HG03175 (cell line): Measurements from ENCODE around the gene CEP43.

ENCODE experiments used
- ATAC-seq: cut with Tn5 transposase; IDR thresholded peaks from one replicate; pipeline ENCODE4 v1.9.1; 2021; ENCODE audit warnings: mild to moderate bottlenecking, moderate library complexity; ENCODE audit not compliant: unreplicated experiment

The CEP43 gene, protein sequence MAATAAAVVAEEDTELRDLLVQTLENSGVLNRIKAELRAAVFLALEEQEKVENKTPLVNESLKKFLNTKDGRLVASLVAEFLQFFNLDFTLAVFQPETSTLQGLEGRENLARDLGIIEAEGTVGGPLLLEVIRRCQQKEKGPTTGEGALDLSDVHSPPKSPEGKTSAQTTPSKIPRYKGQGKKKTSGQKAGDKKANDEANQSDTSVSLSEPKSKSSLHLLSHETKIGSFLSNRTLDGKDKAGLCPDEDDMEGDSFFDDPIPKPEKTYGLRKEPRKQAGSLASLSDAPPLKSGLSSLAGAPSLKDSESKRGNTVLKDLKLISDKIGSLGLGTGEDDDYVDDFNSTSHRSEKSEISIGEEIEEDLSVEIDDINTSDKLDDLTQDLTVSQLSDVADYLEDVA

DNA sequence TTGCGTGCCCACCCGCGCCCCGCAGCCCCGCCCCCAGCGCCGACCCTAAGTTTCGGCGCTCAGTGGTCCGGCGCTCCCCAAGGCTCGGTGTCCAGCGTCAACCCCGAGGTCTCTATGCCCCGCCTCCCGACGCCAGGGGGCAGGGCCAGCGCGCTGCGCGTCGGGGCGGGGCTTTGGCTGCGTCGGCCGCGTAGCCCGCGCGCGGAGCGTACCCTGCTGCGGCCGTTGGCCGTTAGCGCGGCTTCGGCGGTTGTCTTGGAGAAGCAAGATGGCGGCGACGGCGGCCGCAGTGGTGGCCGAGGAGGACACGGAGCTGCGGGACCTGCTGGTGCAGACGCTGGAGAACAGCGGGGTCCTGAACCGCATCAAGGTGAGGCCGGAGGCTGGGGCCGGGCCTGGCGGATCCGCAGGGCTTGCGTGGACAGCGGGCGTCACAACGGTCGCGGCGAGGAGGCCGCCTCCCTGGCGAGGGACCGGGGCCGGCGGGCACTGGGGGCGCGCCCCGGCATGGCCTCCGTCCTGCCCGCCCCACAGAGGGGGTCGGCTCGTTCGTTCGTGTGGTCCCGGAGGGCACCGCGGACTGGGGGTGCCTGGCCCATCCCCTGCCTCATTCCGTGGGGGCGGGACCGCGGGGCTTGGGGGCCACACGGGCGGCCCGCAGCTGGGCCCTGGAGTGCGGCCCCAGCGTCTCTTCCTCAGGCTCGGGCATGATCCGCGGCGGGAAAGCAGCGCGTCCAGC, at the start of gene CEP43:
Gene CEP43, plus strand, starts transcription at position 253 of the 739 bp plus-strand sequence. Its CDS starts 16 bp downstream, at position 269.
- ATAC-seq, result peak; percentile 92

DNA sequence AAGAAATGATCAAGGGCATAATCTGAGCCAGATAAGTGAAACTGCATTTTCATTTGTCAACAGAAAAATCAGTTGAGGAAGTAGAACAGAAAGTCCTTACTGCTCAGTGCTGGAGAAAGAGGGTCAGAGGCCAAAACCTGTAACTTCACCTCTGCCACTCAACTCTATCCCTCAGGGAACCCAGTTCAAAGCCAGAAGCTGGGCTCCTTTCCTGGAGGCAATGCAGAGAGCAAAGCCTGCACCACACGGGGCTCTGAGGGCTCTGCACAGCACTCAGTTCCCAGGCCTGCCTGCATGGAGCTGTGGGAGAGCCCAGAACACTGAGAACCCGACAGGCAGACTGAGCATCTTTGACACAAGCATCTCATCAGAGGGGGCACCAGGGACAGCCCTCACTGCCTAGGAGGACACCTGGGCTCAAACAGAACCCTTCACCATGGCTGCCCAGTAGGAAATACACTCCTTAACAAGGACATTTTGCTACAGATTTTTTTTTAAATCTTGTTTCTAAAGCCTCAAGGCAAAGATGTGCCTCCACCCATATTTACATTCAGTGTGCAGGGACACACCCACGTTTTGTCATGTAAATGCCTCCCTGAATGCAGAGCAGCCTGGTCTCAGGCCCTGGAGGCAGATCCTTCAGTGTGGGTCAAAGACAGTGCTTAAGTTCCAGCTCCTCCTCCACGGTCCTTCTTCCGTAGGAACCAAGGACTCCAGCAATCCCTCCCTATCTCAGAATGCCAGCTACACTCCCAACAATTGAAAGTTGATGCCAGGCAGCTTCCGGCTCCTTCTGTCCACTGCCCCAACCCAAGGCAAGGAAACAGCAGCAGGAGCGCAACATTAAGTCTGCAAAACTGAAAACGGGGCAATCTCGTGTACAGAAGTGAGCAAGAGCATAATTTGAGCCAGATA, 49.4 kb upstream of the CEP43 start:
- peak; percentile 0 for ATAC-seq

DNA sequence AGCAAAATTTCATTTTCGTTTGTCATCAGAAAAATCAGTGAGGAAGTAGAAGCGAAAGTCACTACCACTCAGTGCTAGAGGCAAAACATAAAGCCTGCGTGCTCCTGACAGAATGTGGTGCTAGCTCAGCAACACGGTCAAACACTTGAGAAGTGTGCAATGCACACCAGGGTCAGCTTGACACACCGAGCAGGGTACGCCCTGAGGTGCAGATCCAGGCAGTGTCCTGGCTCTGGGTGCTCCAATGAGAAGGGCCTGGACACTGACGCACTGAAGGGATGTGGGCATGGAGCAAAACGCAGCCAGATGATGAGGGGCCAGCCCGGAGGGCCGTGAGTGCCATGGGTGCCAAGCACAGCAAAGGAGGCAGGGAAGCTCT, 48.8 kb upstream of the CEP43 start:
- ATAC-seq, result peak; percentile 35

DNA sequence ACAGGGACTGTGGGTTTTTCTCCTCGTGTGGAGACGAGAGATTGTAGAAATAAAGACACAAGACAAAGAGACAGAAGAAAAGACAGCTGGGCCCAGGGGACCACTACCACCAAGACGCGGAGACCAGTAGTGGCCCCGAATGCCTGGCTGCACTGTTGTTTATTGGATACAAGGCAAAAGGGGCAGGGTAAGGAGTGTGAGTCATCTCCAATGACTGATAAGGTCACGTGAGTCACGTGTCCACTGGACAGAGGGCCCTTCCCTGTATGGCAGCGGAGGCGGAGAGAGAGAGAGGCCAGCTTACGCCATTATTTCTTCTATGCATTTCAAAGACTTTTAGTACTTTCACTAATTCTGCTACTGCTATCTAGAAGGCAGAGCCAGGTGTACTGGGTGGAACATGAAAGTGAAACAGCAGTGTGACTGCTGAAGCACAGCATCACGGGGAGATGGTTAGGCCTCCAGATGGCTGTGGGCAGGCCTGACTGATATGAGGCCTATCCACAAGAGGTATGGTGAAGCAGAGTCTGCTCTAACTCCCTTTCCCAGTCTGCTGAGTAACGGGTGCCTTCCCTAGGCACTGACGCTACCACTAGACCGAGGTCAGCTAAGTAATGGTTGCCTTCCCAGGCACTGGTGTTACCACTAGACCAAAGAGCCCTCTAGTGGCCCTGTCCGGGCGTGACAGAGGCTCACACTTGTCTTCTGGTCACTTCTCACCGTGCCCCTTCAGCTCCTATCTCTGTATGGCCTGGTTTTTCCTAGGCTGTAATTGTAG, 48.1 kb upstream of the CEP43 start:
- peak; percentile 90 for ATAC-seq

DNA sequence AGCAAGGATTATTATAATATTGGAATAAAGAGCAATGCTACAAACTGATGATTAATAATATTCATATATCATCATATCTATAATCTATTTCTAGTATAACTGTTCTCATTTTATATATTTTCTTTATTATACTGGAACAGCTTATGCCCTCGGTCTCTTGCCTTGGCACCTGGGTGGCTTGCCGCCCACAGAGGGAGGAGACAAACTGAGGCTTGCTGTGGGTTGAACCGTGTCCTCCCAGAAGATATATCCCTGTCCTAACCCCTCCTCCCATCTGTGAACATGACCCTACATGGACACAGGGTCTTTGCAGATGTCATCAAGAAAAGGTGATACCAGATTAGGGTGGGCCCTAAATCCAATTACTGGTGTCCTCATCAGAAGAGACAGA, 47.5 kb upstream of the CEP43 start:
- no peak for ATAC-seq

DNA sequence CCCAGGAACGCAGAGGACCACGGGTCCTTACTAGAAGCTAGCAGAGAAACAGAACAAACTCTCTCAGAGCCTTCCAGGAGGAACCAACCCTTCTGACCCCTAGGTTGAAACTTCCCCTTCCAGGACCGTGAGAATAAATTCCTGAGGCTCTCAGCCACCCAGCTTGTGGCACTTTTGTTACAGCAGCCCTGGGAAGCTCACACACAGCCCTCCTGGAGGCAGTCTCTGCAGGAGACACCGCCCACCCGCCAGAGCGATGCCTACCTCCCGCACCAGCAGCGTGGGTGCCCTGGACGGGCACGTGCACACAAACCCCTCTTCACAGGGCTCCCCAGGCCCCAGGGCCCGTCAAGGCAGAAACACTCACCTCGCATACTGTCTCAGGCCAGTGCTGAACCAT, 47.1 kb upstream of the CEP43 start:
- no peak for ATAC-seq

DNA sequence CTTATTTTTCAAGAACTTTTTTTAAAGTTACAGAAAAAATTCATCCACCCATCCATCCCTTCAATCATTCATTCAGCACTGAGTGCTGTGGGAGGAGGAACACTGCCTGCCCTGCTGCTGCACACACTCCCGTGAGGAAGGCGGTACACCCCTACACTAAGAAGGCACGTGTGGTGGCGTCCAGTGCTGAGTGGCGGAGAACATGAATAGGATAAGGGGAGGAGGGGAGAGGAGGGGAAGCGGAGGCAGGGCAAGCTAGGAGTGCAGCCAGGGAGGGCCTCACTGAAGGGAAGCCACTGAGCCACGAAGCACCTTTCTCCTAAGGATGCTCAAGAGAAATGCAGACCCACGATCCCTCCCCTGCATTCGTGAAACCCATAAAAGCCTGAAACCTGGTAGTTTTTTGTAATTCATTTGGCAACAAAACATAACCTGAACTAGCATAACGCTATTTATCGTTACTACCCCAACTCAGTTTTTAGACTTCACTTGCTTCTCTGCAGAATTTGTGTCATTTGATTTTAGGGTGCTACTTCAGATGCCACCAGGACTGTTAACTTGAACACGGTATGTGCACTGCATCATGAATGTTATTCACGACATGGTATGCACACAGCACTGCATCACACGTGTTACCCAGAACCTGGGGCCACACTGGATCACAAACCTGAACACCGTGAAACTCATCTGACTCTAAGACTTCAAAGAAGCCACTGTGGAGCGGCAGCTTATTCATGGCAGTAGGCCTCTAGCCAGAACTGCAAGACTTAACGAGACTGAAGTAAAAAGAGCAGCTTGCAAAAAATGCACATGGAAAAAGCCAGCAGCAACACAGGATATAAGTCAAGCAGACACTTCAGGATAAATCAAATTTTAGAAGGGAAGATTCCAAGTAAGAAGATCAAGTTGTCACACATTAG, 46.4 kb upstream of the CEP43 start:
- ATAC-seq, result no peak

DNA sequence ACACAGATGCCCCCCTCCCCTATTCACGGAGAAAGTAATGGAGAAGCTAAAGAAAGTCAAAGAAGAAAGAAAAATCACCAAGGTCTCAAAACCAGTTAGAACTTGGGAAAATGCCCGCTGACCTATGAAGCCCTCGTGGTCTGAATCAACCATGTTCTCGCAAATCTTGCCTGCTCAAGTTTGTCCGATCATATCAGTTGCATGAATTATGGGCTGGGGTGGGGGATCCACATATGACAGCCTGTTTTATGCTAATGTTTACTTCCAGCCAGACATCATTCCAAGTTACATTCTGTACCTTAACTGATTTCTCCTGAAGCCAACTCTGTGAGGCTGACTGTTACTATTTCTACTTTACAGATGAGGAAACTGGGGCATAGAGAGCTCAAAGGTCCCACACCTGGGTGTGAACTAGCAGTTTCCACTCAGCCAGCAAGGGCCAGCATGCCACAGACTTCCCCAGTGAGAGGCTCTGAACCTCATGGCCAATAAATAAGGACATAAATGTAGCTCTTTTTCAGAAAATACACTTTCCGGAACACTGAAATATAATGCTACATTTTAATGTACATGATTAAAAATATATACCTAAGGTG, 45.0 kb upstream of the CEP43 start:
- no peak for ATAC-seq

DNA sequence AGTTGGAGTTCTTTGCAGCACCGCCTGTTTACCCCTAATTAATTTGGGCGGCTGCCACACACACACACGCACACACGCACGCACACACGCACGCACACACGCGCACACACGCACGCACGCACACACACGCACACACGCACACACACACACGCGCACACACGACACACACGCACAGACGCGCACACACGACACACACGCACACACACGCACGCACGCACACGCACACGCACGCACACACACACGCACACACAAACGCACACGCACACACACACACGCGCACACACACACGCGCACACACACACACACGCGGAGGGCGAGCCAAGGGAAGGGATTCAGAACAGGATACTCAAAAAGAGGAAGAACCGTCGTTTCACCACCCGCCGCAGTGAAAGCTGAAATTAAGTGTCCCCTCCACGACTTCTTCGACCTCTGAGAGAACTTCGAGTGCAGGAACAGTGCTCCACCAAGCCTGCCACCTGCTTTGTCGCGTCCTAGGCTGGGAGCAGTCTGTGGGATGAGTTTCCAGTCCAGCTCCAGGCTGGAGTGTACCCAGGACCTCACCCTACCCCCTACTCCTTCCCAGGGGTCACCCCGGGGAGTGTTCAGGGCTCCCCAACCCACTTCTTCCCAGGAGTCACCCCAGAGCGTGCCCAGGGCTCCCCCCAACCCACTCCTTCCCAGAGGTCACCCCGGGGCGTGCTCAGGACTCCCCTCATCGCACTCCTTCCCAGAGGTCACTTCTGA, 43.9 kb upstream of the CEP43 start:
- no peak for ATAC-seq

DNA sequence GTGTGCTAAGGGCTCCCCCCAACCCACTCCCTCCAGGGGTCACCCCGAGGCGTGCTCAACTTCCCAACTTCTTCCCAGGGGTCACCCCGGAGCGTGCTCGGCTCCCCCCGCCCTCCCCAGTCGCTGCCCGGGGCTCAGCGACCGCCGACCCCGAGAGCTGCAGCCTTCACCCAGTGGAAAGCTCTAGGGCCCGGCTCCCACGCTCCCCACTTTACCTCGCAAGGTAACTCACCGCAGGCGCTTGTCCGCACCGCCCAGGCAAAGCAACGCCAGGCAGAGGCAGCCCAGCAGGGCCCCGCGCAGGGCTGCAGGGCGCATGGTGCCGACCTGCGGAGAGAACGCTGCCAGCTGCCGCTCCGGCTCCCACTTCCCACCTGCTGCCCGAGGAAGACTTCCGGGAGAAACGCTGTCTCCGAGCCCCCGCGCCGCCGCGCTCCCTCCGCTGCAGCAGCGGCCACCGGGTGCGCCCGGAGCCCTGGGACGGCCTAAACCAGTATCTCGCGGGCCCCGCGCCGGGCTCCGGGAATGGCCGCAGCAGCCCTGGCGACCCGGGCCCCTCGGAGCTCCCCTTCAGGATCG, 43.2 kb upstream of the CEP43 start:
- ATAC-seq, result peak; percentile 2

DNA sequence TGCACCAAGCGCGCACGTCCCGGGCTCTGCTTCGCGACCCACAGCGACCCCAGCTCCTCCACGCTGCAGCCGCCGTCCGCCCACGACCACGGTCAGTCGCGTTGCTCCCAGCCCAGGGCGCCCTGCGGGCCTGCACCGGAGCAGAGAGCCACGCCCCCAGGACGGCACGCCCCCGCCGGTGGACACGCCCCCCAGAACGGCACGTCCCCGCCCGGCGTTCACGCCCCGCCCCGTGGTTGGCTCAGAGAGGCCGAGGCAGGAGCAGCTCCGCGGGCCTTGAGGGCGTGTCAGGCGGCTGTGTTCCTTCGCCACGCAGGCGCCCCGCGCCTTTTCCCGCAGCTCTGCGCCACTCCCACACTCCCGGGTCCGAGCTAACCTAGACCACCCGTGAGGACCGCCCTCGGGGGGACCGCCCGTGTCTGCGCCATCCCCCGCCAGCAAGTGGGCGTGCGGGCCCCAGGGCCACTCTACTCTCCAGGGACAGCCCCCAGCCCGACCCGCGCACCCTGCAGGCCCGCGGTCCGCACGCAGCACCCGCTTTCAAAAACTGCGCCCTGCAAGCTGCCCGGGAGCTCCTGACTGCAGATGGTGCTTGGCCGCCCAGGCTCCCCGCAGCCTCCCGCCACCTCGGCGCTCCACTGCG, 42.6 kb upstream of the CEP43 start, which contains the start of gene RNASET2:
Gene RNASET2, minus strand, starts transcription at position 107 of the 643 bp plus-strand sequence. CDS start 368 bp downstream, outside the sequence.
- ATAC-seq, result peak; percentile 72

DNA sequence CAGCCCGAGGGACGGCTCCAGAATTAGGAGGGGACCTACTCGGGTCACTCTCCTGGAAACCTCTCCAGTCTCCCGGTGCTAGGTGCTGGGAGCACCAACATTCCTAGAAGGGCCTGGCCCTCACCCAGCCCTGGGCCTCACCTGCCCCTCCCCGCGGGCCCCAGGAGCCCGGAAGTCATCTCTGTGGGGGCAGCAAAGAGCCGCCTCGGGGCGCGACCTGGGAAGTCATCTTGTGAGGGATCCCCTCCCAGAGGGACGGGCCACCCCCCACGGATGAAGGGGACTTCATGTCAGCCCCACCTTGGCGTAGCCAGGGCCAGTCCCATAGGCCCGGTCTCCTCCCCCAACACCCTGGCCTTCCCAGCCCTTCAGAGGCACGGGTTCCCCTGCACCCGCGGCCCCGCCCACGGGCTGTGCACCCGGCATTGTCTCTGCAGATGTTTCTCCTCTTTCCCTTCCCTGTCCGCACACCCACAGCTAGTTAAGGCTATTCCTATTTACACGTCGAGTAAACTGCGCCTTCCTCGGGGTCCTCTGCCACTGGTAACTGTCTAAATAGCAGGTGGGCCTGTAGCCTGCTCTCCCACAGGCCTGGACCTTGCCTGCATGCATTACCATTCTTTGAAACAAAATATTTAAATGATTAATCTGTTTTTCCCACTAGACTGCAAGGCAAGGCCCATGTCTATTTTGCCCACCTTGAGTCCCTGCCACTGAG, 42.0 kb upstream of the CEP43 start:
- peak; percentile 27 for ATAC-seq

DNA sequence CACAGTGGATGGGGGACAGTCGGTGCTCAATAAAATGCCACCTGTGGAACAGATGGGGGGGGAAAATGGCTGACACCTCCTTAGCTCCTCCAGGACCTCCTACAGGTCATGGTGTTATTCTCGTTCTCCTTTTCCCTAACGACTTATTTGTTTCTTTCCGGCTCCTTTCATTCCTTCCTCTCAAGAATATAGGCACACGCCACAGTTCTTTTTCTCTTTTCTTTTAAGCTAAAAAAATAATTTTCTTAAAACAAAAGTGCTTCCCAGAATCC, 41.5 kb upstream of the CEP43 start:
- ATAC-seq, result no peak

DNA sequence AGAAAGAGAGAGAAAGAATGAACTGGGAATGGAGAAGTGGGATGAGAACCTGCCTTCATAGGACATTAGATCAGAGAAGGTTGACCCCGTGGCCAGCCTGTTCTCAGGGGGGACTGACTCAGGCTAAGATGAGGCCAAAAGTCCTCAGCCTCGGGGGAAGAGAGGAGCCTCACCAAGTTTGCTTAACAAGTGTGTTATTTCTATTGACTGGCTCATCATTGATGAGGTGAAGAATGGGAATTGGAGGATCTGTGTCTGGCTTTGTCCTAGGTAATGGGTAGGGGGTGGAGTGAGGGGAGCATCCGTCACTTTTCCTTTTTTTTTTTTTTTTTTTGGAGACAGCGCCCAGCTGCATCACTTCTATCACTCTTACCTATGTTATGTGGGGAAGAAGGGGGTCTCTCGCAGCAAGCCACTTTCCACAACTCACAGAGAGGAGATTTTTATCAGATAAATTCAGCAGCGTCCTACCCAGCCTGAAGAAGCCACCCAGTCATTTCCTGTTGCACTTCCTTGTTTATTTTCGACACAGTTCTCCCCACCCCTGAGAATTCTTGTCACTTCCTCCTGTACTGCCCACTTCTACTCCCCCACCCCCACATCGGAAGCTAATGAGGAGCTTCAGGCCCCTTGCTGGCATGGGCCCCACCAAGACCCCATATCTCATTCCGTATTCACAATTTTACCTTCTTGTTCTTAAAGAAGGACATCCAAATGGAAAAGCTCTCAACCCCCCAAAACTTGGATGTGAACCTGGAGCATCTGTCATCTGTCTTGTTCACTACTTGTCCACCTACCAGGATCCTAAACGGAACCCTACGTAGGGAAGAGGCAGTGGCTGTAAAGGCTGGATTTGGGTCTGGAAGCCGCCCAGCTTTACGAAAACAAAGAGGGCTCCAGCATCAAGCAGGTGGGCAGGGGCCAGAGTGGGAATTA, 40.0 kb upstream of the CEP43 start:
- ATAC-seq, result peak; percentile 11

DNA sequence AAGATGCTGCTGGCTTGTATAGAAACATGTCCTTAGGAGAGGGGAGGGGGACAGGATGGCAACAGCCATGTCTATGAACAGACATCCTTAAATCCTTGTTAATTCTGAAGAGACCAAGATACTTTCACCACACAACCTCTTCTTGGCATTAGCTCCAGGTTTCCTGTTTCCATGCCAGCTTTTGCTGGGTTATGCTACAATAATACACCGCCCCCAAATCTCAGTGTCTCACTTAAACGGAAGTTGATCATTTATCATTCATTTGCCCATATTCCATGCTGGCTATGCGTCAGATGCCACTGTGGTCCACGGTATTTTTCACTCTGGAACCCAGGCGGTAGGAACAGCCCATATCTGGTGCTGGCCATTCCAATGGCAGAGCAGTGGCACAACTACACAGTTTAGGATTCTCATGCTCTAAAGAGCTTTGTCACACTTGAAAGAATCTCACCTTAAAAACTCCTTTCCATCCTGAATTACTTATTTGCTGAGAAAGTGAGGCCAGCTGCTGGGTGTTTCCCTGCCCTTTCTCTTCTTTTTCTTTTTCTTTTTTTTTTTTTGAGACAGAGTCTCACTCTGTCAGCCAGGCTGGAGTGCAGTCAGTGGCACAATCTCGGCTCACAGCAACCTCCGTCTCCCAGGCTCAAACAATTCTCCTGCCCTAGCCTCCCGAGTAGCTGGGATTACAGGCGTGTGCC, 39.1 kb upstream of the CEP43 start:
- ATAC-seq, result no peak
